CD14-positive monocyte (primary cell): ENCODE results near the gene BCR. TPM values are rescaled to one million over a fixed set of nuclear protein-coding genes. Genes with fewer than 3 reads are reported as not detected.
A peak's percentile ranks its signal among the peaks of the same experiment; 100 is the strongest.

Experiments
- DNase-seq, 3 donors: peaks; one replicate each; pipeline ENCODE4 v3.0.0-alpha.2; 2011 to 2022
- H2AFZ ChIP-seq: 2 replicates; pipeline ENCODE4 v1.6.0; 2012; ENCODE audit warnings: mild to moderate bottlenecking, low read depth, low read length, inconsistent platforms; ENCODE audit not compliant: insufficient read depth, poor library complexity, severe bottlenecking
- H3K27ac ChIP-seq, 2 donors: 1 replicate in 1 of 2; 2 replicates in 1 of 2; pipeline ENCODE4 v1.5.1; 2012 to 2013; ENCODE audit warnings: low read length in 2 of 2, control low read depth in 1 of 2, inconsistent platforms in 1 of 2, low read depth in 1 of 2, mild to moderate bottlenecking in 1 of 2
- H3K27me3 ChIP-seq, 2 donors: one replicate each; pipeline versions ENCODE4 v1.6.0 to v1.6.1; 2011 to 2013; ENCODE audit warnings: low read length in 2 of 2; ENCODE audit not compliant: control insufficient read depth in 2 of 2, insufficient read depth in 2 of 2
- H3K36me3 ChIP-seq, 2 donors: replicated peaks in 1 of 2; 1 replicate in 1 of 2; 2 replicates in 1 of 2; pipeline versions ENCODE4 v1.5.1 to v1.6.1; 2012 to 2013; ENCODE audit warnings: low read length in 2 of 2, control low read depth in 1 of 2, inconsistent platforms in 1 of 2, mild to moderate bottlenecking in 1 of 2; ENCODE audit not compliant: insufficient read depth in 2 of 2, control insufficient read depth in 1 of 2
- H3K4me1 ChIP-seq, 2 donors: 1 replicate in 1 of 2; 2 replicates in 1 of 2; pipeline versions ENCODE4 v1.5.1 to v1.6.1; 2012 to 2013; ENCODE audit warnings: low read length in 2 of 2, control low read depth in 1 of 2, inconsistent platforms in 1 of 2, mild to moderate bottlenecking in 1 of 2, moderate library complexity in 1 of 2; ENCODE audit not compliant: insufficient read depth in 2 of 2, control insufficient read depth in 1 of 2
- H3K4me2 ChIP-seq: replicated peaks from 2 replicates; pipeline ENCODE3; 2012; ENCODE audit warnings: low read length, moderate library complexity, mild to moderate bottlenecking; ENCODE audit not compliant: poor library complexity, severe bottlenecking; ENCODE audit errors: extremely low read depth
- H3K4me3 ChIP-seq, 3 experiments: fragments of 200-600 bp in 1 of 3; sonication (generic) in 1 of 3; replicated peaks in 1 of 3; 1 replicate in 2 of 3; 2 replicates in 1 of 3; pipeline ENCODE4 v1.5.1; 2011 to 2013; ENCODE audit warnings: low read length in 3 of 3, mild to moderate bottlenecking in 3 of 3, control low read depth in 2 of 3, low read depth in 2 of 3, inconsistent platforms in 1 of 3, moderate library complexity in 1 of 3
- H3K79me2 ChIP-seq: 2 replicates; pipeline ENCODE4 v1.6.0; 2012; ENCODE audit warnings: mild to moderate bottlenecking, control low read depth, inconsistent platforms, low read length, moderate library complexity; ENCODE audit not compliant: insufficient read depth
- H3K9ac ChIP-seq: 2 replicates; pipeline ENCODE4 v1.6.0; 2017; ENCODE audit warnings: low read length, mild to moderate bottlenecking; ENCODE audit not compliant: insufficient read depth, poor library complexity, severe bottlenecking
- H3K9me3 ChIP-seq, 2 donors: replicated peaks in 1 of 2; 1 replicate in 1 of 2; 2 replicates in 1 of 2; pipeline versions ENCODE4 v1.5.1 to v1.6.1; 2012 to 2013; ENCODE audit warnings: low read length in 2 of 2, control low read depth in 1 of 2; ENCODE audit not compliant: control insufficient read depth in 1 of 2, insufficient read depth in 1 of 2
- H4K20me1 ChIP-seq: 2 replicates; pipeline ENCODE4 v1.6.0; 2012; ENCODE audit warnings: mild to moderate bottlenecking, low read length, control low read depth, moderate library complexity; ENCODE audit not compliant: insufficient read depth
- H3K27ac Mint-ChIP-seq, 7 donors: one replicate each; pipeline ENCODE4 v1.8.0; 2020; ENCODE audit warnings: mild to moderate bottlenecking in 7 of 7, mixed read lengths in 7 of 7, moderate library complexity in 6 of 7, inconsistent platforms in 2 of 7
- H3K27me3 Mint-ChIP-seq, 3 donors: one replicate each; pipeline ENCODE4 v1.8.0; 2021 to 2022; ENCODE audit warnings: low read depth in 3 of 3, mild to moderate bottlenecking in 3 of 3, mixed read lengths in 3 of 3, moderate library complexity in 3 of 3, inconsistent platforms in 1 of 3
- H3K36me3 Mint-ChIP-seq, 2 donors: one replicate each; pipeline ENCODE4 v1.8.0; 2020; ENCODE audit warnings: mixed read lengths in 2 of 2, inconsistent platforms in 1 of 2, mild to moderate bottlenecking in 1 of 2
- H3K4me1 Mint-ChIP-seq: one replicate; pipeline ENCODE4 v1.8.0; 2020; ENCODE audit warnings: mild to moderate bottlenecking, mixed read lengths
- H3K4me3 Mint-ChIP-seq, 2 donors: one replicate each; pipeline ENCODE4 v1.8.0; 2020; ENCODE audit warnings: mild to moderate bottlenecking in 2 of 2, mixed read lengths in 2 of 2, moderate library complexity in 1 of 2
- H3K9me3 Mint-ChIP-seq, 7 donors: one replicate each; pipeline ENCODE4 v1.8.0; 2020 to 2022; ENCODE audit warnings: mixed read lengths in 7 of 7, mild to moderate bottlenecking in 6 of 7, moderate library complexity in 6 of 7, inconsistent platforms in 2 of 7
- WGBS: methylation state at CpG from one replicate; pipeline ENCODE4 v1.1.5; 2013; ENCODE audit warnings: missing lambda C conversion rate; ENCODE audit not compliant: insufficient coverage; 5-methylcytosine and 5-hydroxymethylcytosine counted together
- intact Hi-C, 2 donors: fragments of 100-400 bp; cut with micrococcal nuclease; formaldehyde crosslinking; loops; one replicate each; pipeline versions ENCODE4 v1.15.0 to v1.15.1; 2023
- polyA plus RNA-seq, 3 donors: library from polyadenylated mRNA; depleted of rRNA in 1 of 3; unstranded in 2 of 3; stranded (reverse) in 1 of 3; fragments of 300-500 nt in 2 of 3; fragments of >200 nt in 1 of 3; fragmentation: Illumina TruSeq in 2 of 3; gene quantifications; 1 replicate in 2 of 3; 2 replicates in 1 of 3; pipeline ENCODE4 v1.2.3, GENCODE V29; 2012 to 2021
- TF ChIP-seq, protein P1 (sequence below): fragments of 200-600 bp; IDR thresholded peaks from one replicate; pipeline ENCODE4 v1.8.0; 2022; ENCODE audit warnings: antibody characterized with exemption, mild to moderate bottlenecking

Gene BCR
- polyA plus RNA-seq, 3 donors, result 0.97 to 20.9 (median 0.97) TPM

DNA sequence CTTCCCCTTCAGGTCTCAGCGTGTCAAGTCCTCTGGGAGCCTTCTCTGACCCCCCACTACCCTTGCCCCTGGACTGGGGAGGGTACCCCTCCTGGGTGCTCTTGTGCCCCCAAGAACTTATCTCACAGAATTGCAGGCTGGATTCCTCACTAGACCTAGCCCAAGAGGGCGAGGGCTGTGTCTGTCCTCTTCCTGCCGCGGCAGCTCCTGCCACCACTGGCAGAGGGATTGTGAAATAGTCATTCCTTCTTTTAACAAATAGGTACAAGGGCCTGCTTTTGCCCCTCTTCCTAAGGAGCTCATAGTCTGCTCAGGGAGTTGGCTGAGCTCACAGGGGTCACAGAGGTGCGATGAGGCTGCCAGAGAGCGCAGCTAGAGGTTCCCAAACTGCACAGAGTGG lies 29.5 kb upstream of the BCR start:
- H3K9me3 ChIP-seq, result no peaks in the 10 kb centered on the region
- Mint-ChIP-seq H3K27me3 (peaks cover 0 to 5% (median 2%) of the 10 kb centered on the region in 3 donors), H3K36me3 (no peaks in the 10 kb centered on the region), H3K9me3 (peaks cover 0 to 4% (median 0%) of the 10 kb centered on the region in 7 donors), H3K4me1 (peaks cover 39% of the 10 kb centered on the region), H3K27ac (peak overlapping the region in 6 of 7 donors; percentile 26 to 80 (median 60)), H3K4me3 (peak overlapping the region in 1 of 2 donors; percentile 68)
- no peak overlapping the region for H3K27ac ChIP-seq
- no peaks in the 10 kb centered on the region for H3K36me3 ChIP-seq
- no peak overlapping the region for H3K4me3 ChIP-seq
- TF ChIP-seq, protein P1, sequence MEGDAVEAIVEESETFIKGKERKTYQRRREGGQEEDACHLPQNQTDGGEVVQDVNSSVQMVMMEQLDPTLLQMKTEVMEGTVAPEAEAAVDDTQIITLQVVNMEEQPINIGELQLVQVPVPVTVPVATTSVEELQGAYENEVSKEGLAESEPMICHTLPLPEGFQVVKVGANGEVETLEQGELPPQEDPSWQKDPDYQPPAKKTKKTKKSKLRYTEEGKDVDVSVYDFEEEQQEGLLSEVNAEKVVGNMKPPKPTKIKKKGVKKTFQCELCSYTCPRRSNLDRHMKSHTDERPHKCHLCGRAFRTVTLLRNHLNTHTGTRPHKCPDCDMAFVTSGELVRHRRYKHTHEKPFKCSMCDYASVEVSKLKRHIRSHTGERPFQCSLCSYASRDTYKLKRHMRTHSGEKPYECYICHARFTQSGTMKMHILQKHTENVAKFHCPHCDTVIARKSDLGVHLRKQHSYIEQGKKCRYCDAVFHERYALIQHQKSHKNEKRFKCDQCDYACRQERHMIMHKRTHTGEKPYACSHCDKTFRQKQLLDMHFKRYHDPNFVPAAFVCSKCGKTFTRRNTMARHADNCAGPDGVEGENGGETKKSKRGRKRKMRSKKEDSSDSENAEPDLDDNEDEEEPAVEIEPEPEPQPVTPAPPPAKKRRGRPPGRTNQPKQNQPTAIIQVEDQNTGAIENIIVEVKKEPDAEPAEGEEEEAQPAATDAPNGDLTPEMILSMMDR, result no peak
- peaks cover 32 to 41% of the 10 kb centered on the region in 2 donors for H3K4me1 ChIP-seq
- H3K79me2 ChIP-seq, result no peaks in the 10 kb centered on the region
- H4K20me1 ChIP-seq, result no peaks in the 10 kb centered on the region
- H3K4me2 ChIP-seq, result no peak overlapping the region
- intact Hi-C loops, result no loop called here
- no peaks in the 10 kb centered on the region for H3K27me3 ChIP-seq
- WGBS, result 42% methylated on average over 5 of the region's 6 CpGs
- no peak overlapping the region for H3K9ac ChIP-seq
- DNase-seq, result no peak
- H2AFZ ChIP-seq, result peak overlapping the region; percentile 60

DNA sequence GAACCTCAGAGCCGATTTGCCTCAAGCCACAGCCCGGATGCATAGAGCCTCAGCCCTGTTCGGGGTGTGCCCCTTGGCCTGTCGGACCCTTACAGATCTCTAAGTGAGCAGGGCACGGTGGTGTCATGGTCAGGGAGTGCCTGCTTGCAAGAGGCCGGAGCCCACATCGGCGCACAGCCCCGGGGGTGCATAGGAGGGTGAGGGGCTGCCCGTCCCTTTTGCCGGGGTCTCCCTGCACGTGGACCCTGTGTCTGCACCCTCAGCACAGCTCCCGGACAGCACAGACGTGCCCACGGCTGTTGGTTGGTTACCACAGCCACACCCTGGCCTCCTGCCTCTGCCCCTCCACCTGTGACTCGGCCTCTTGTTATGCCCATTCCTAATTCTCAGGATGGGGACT lies 28.5 kb upstream of the BCR start:
- no peaks in the 10 kb centered on the region for H3K79me2 ChIP-seq
- peaks cover 0 to 6% (median 0%) of the 10 kb centered on the region in 3 donors for H3K27me3 Mint-ChIP-seq
- no peak overlapping the region for H3K4me3 Mint-ChIP-seq
- H3K27ac Mint-ChIP-seq, result peak overlapping the region in 3 of 7 donors; percentile 62 to 99 (median 94)
- H3K4me1 ChIP-seq, result peaks cover 37 to 46% of the 10 kb centered on the region in 2 donors
- peak overlapping the region; percentile 69 for H3K9ac ChIP-seq
- no peaks in the 10 kb centered on the region for H4K20me1 ChIP-seq
- intact Hi-C loops, result no loop called here
- no peaks in the 10 kb centered on the region for H3K27me3 ChIP-seq
- H3K4me1 Mint-ChIP-seq, result peaks cover 42% of the 10 kb centered on the region
- peak overlapping the region; percentile 93 for H2AFZ ChIP-seq
- no peak overlapping the region for H3K27ac ChIP-seq
- H3K4me3 ChIP-seq, result no peak overlapping the region
- 96% methylated on average over 11 of the region's 16 CpGs for WGBS
- H3K9me3 ChIP-seq, result no peaks in the 10 kb centered on the region
- DNase-seq, result no peak
- no peak overlapping the region for H3K4me2 ChIP-seq
- TF ChIP-seq, protein P1, result no peak
- H3K9me3 Mint-ChIP-seq, result peaks cover 0 to 4% (median 0%) of the 10 kb centered on the region in 7 donors
- H3K36me3 Mint-ChIP-seq, result no peaks in the 10 kb centered on the region
- H3K36me3 ChIP-seq, result no peaks in the 10 kb centered on the region
